SHP77 (cell line): ENCODE data around the gene RAPGEF4.
"Not testable (repeated sequence)": the region's sequence is repeated elsewhere in the genome, so short reads cannot be mapped to it uniquely, and the experiment has no call there.

Source experiments
- DNase-seq, 2 experiments: peaks; one replicate each; lab custom pipeline; 2025; lab: John Stamatoyannopoulos, UW

RAPGEF4 gene

DNA sequence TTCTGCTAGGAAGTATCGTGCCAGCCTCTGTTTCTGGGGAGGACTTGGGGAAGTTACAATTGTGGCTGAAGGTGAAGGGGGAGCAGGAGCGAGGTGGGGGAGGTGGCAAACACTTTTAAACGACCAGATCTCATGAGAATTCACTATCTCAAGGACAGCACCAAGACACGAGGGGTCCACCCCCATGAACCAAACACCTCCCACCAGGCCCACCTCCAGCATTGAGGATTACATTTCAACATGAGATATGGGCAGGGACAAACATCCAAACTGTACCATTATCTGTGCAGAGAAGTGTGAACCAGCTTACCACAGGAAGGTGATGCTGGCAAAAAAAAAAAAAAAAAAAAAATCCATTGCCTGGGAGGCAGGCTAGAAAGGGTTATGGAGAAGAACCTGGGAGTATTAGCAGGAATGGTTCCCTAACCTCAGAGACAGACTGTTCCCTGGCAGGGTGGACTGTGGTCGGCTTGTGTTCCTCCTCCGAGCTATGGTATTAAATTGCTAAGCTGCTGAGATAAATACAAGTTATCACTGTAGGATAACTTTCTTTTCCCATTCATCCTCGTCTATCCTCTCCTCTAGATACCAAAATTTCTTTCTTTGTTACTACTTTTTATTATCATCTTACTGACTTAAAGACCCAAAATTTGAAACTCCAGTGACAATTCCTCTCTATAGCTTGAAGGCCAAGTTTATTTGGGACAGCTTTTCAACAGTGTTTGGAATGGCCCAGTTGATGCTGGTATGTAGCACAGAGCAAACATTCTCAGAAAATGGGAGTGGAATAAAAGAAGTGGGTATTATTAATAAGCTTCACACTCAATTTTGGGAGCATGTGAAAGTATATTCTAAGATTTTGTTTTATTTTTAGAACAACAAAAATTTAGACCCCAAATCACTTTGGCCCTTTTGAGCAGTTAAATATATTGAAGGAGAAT lies 266.3 kb downstream of the RAPGEF4 start:
- no peak for DNase-seq

DNA sequence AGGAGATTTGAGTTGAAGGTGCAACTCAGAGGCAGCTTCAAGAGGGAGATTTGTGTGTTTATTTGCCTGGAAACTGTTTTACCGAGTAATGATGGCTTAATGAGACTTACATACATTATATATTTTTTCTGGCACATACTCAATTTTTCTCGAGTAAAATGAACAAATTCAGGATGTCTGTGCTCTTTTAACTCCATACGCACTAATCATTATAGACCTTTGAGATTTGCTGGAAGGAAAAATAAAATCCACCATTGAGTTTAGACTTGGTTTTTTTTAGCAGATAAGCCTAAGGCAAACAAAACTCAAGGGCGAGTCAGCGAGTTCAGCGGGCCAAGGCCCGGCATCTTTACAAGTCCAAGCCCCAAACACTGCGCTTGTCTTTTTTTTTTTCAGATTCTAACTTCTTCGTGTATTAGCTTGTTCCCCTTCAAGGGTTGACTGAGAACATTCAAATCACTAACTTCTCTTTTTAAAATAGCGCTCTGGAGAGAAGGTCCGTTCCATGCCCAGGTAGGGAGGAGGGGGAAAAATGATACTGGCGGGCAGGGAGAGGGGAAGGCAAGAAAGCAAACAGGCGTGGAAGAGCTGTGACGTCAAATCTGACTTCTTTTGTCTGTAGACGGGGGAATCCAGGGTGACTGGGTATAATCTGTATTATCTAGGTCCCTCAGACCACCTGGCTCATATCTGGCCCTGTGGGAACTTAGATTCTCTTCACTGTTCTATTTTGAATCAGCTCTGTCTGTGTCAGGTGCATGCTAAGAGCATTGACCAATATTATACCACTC lies 267.3 kb downstream of the RAPGEF4 start:
- DNase-seq = peak; percentile 73 to 77

DNA sequence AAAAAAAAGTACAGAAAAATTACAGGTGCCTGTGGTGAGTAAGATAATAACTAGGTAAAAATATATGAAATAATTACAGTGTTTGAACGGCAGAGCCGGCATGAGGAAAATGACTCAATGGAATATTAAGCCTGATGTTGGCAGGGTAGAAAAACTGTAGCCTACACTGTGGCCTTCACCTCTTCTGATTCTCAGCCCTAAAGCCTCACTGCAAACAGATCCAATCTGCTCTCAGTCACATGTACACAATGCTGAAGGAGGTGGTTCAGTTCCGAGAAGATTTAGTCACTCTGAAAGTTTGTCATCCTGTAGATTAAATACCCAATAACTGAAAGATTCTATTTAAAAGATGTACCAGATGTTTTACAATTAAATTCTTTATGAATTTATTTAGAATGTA lies 273.1 kb downstream of the RAPGEF4 start:
- no peak for DNase-seq

DNA sequence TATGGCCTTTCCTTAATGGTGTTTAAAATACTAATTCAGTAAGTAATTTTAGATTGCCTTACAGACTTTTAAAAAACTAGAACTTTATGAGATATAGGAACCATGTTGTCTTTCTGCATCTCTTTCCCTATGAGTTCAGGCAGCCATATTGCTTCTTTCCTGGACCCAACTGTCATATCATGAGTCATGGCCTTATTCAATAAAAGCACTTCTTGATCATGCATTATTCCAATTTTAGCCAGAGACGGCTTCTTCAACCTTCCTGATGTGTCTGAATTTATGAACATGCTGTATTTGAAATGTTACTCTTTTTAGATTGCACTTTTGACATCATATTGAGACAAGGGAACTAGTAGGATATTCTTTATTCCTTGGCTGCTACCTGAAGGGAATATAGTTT lies 274.6 kb downstream of the RAPGEF4 start:
- DNase-seq = no peak

GRCh38 chr2:173016451-173016850 lies 280.8 kb downstream of the RAPGEF4 start:
- no peak for DNase-seq

DNA sequence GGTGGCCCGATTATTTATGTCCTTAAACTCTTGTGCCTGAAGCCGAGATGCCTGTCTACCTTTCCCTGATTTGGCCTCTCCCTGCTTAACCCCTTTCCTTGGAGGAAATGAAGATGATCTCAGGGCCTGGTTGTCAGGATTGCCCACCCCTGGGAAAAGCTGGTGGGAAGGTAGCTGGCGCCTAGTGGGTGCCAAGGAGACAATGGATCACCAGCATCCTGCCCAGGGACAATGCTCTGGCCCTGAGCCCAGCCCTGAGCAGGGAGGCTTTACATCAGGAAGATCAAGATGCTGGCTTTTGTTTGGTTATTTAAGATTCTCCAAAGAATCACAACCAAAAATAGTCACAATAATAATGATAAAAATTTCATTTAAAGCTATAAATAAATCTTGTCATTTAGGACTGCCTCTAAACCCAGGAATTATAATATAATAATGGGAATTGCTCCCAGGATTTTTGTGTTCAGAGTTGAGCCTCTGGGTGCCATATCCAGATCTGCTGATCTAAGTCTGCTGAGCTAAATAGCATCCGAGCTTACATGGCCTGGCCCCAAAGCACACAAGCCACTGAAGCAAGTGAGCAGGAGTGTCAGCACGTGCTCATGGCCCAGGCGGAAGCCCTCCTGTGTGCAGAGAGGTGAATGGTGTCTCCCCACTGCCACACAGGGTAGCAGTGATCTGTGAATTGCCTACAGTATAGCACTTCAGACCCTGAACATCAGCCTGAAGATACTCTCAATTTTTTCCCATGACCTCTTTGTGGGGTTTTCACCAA lies 282.2 kb downstream of the RAPGEF4 start:
- DNase-seq = no peak

- no peak for DNase-seq
These were observed 284.1 kb downstream of the RAPGEF4 start for GRCh38 chr2:173019755-173020154.

DNA sequence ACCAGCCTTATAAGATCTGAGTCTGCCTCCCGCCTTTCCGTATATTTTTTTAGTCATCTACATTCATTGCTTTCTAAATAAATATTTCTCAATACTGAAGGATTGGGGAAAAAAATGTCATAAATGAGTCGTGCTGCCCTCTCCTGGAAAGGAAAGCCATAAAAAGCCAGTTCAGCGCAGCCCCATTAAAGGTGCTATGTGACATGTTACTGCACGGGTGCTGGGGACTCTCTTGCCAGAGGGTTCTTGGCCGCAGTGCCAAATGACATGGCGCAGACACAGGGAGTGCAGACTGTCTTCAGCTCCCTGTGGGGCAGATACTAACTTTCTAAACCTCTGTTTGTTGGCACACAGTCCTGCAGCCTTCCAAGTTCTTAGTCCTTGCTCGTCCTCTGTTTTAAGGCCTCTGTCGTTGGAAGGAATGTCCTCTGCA lies 286.3 kb downstream of the RAPGEF4 start:
- DNase-seq = no peak

DNA sequence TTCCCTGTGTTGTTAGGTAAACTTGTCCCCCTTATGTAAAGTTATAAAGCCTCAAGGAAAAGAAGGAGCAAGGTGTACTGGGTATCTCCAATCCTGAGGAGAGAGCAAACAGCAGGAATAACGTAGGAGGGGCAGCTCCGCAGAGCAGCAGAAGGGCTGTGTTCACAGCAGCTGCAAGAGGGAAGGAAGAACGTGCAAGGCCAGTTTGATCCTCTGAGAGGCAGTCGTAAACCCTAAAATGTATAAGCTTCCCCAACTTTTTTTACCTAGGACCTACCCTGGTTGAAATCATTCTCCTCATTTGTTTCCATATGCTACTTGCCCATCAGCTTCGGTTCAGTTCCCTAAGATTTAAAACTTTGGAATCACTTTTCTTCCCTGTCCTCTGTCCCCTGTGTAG lies 288.1 kb downstream of the RAPGEF4 start:
- DNase-seq = no peak

DNA sequence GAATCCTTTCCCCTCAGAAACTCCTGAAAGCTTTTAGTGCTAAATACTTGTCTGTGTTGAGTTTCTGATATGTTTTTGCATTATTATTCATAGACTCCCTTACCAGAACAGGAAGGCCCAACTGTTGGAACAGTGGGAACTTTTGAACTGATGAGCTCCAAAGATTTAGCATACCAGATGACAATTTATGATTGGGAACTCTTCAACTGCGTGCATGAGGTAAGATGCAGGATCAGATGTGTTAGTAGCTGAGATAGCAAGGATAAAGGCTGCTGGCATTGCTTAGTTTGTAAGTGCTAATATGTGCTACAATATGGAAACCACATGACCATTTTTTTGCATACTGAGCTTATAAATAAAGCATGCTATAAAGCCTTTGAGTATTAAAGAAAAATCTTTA lies 290.8 kb downstream of the RAPGEF4 start:
- DNase-seq = no peak

GRCh38 chr2:173027181-173028128 lies 291.8 kb downstream of the RAPGEF4 start:
- peak; percentile 8 to 49 for DNase-seq

- no peak for DNase-seq
These were observed 292.5 kb downstream of the RAPGEF4 start for GRCh38 chr2:173028141-173028540.

DNA sequence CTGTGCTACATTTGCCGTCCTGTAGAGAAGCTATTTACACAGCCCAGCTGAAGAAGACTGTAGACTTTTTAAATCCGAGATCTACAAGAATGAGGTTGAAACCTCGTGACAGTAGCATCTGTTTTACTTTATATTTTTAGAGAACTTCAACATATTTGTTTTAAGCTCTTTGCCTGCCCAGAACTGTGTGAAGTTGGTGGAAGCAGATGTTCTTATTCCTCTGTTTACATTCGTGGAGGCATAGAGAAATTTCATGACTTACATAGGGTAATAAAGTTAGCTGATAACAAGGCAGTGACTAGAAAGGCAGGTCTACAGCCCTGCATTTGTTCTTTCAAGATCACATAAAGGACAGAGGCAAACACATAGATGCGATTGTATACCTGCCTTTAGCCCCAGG lies 293.0 kb downstream of the RAPGEF4 start:
- DNase-seq = no peak

DNA sequence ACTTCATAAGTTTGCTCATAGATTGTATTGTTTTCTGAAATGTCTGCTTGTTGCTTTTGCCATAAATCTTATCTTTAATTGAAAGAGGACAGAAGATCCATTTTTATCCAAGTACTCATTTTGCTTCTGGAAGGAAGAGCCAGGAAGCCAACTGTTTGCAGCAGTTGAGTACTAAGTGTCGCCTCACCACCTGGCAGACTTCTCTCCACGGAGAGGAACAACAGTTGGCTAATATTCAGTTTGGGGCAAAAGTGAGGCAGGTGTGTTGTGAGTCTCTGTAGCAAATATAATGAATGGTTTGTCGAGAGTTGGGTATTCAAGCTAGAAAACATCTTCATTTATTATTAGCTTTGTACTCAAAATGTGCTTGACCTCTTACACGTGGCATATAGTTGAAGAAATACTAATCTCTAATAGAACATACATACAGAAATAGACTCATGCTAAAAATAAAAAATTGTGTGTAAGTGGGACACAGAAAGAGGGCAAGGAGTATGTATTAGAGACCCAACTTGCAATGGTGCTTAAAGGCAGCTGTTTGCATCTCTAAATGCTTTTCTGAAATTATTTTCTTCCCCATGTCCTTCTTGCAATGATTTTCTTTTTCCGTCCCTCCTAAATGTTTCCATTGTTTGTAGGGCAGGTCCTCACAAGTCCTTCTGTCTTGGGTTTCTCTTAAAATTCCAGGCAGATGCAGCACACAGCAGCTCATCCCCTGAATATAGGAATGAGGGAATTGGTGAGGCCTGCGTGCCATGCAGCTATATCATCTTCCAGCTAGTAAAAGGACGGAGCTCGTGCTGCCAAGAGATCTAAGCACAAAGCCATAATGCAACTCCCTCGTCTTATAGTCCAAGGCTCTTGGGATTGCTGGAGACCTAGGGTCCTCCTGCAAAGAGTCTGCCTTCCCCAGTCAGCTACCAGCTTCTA lies 295.2 kb downstream of the RAPGEF4 start:
- no peak for DNase-seq

DNA sequence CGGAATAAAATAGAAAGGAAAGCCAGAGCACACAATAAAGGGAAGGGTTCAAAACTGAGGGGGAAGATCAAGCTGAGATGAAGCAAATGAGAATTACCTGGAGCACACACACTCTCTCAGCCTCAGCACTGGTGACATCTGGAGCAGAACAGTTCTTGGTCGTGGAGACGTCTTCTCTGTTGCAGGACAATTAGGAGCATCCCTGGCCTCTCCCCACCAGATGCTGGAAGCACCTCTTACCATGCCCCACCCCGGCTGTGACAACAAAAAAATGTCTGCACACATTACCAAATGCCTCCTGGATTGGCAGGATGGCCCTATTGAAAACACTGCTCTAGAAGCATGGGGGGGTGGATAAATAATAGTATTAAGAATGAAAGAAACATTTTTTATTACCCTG lies 296.4 kb downstream of the RAPGEF4 start:
- no peak for DNase-seq

- DNase-seq = no peak
These were observed 297.4 kb downstream of the RAPGEF4 start for GRCh38 chr2:173033084-173033483.

DNA sequence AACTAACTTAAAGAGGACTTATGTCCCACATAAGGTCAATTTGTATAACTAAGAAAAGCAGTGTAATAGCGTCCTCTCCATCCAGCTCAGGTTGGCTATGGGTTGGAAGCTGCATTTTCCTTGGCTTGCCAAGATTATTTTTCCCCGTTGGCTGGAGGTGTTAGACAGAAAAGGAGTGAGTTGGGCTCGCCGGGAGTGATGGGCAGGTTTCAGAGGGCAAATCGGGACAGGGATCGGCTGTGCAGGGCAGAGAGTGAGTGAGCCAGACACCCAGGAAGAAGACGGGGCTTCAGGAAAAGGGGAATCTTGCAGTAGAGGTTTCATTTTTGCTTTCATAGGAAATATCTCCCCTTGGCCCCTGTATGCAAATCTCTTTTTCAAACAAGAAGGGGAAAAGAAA lies 298.5 kb downstream of the RAPGEF4 start:
- no peak for DNase-seq

DNA sequence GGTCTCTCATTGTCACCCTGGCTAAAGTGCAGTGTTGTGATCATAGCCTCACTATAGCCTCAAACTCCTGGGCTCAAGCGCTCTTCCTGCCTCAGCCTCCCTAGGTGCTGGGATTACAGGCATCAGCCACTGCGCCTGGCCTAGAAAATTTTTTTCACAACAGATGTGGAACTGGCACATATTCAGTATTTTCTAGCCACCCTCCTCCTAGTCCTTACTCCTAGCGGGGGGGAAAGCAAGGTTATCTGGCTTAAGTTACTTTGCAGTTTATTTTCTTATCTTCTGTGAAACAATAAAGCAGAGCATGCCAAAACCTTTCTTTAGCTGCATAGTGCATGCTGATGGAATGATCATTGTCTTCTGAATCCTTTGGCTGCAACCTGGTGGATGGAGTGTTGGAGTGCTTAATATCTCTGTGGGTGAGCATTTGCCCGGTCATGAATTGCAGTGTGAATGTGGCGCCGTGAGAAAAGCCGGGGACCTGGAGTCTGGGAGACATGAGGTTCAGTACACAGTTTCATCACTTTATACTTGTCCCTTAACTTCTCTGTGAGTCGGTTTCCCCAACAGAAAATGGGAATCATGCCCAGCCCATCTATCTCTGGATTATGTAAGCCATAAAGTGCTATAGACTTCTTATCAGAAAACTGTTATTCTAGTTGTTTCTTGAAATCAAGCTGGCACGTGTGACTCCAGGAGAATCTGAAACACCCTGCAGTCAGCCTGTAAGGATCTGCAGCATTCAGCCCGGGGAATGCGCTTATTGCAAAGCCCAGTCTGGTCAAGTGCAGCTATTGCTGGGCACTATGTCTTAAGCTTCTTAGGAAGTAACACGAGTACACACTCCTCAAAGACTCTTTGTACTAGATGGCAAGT lies 301.8 kb downstream of the RAPGEF4 start:
- DNase-seq = no peak

GRCh38 chr2:173038257-173038656 lies 302.6 kb downstream of the RAPGEF4 start:
- not testable (repeated sequence) for DNase-seq
